GM06990 (cell line): ENCODE data around the gene SCG5.

Experiments
- DNase-seq: peaks from one replicate; pipeline ENCODE4 v3.0.0-alpha.2; 2011; ENCODE audit not compliant: insufficient read length; ENCODE audit errors: extremely low read depth
- H3K27me3 ChIP-seq: replicated peaks from 2 replicates; pipeline ENCODE4 v1.6.0; 2011; ENCODE audit warnings: low read length; ENCODE audit not compliant: control insufficient read depth, insufficient read depth
- H3K36me3 ChIP-seq: 2 replicates; pipeline ENCODE4 v1.5.1; 2011; ENCODE audit warnings: low read length; ENCODE audit not compliant: control insufficient read depth, insufficient read depth
- H3K4me3 ChIP-seq: replicated peaks from 2 replicates; pipeline ENCODE4 v1.5.1; 2011; ENCODE audit warnings: low read depth, mild to moderate bottlenecking, control low read depth, low read length
- CTCF ChIP-seq: IDR thresholded peaks from 2 replicates; pipeline ENCODE4 v1.5.1; 2011; ENCODE audit warnings: low read length, control low read depth, mild to moderate bottlenecking, inconsistent platforms; ENCODE audit not compliant: insufficient read depth, poor library complexity, severe bottlenecking

SCG5 gene

DNA sequence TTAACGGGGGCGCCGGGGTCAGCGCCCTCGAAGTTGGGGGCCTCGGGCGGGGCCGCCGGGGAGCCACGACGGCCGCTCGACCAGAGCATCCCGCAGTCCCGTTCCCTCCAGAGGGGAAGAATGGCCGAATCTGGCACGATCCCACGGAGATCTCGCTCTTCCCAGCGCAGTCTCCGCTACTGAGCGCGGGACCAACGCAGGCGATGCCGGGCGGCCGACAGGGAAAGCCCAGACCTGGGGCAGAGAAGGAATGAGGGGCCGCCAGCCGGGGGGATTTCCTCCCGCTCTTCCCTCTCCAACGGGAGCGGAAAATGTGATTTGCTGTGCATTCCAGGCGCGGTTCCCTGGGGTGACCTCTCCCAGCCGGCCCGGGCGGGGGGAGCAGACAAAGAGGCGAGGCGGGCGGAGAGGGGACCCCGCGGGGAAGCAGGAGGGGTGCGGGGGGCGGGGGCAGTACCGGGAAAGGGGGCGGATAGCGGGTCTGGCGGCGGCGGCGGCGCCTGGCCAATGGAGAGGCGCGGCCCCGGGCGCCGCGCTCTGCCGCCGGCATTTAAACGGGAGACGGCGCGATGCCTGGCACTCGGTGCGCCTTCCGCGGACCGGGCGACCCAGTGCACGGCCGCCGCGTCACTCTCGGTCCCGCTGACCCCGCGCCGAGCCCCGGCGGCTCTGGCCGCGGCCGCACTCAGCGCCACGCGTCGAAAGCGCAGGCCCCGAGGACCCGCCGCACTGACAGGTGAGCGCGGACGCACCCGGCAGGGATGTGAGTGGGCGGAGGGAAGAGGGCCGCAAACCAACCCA is 76.1 kb downstream of the SCG5 start, which contains the start of gene GREM1:
GREM1 (plus strand) TSS at position 579 of the 801 bp plus-strand sequence. CDS start 12,687 bp downstream, outside the sequence.
- DNase-seq: no peak
- no peaks in the 10 kb centered on the region; the same call in 1 of the 2 replicates for H3K27me3 ChIP-seq
- no peaks in the 10 kb centered on the region for H3K36me3 ChIP-seq
- H3K4me3 ChIP-seq: no peak within 1 kb of the TSS
- no peak for TF ChIP-seq CTCF

DNA sequence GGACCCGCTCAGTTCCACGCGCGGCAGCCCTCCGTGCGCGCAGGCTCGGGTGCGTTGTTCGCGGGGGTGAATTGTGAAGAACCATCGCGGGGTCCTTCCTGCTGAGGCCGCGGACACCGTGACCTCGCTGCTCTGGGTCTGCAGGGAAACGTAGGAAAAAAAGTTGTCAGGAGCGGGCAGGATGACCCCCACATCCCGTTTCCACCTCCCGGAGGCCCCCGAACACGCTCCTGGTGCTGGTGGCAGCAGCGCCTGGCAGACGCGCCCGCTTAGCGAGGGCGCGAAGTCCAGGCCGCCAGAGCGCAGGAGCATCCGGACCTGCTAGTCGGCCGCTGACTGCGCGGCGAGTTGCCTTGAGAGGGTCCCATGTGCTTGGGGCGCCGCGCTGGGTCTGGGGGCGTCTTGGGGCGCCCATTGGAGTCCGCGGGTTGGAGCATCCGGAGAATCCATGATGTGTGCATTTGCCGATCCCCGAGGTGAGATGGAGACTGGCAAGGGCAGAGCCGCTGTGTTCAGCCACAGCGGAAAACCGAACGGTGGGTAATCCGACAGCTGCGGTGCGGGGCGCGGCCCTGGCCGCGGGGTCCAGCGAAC is 76.8 kb downstream of the SCG5 start:
- DNase-seq: peak; percentile 19

DNA sequence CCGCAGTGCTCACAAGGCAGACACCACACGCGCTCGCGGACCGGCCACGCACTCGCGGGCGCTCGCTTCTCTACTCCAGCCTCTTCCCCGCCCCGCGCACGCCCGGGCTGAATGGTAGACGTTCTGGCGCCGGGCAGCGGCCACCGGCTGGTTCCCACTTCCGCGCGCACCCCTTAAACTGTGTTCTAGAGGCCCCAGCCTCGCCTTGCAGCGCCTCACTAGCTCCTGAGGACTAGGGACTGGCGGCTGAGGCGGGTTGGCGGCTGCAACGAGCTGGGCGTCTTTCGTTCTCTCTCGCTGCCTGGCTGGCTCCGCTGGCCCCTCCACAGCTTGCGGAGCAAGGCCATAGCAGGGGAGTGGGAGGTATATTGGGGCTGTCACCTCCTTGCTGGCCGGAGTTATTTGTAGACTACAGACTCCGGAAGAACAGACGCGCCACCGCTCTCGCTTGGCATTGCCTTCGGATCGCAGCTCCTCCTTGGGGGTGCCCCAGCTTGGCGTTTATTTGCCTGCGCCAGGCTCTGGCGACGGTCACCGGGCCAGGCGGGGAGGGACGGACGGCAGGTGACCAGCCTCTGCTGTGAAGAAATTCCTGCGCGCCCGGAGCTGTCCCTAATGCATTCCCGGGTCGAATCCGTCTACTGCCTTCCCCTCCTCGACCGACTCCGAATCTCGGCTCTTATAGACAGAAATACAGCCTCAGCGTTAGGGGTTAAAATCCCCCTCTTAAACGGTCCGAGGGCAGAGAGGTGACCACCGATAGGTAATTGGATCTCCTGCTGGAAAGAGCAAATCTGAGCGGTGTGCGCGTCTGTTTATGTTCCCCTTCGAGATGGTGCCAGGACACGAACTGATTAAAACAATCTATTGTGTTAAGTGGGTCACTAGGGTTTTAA is 77.6 kb downstream of the SCG5 start:
- H3K27me3 ChIP-seq: no peaks in the 10 kb centered on the region; the same call in 1 of the 2 replicates
- TF ChIP-seq CTCF: no peak
- no peaks in the 10 kb centered on the region for H3K36me3 ChIP-seq
- no peak for DNase-seq
- no peak overlapping the region for H3K4me3 ChIP-seq

More for the DNA sequence above, 76.8 kb downstream of the SCG5 start:
- H3K36me3 ChIP-seq: no peaks in the 10 kb centered on the region
- no peaks in the 10 kb centered on the region; the same call in 1 of the 2 replicates for H3K27me3 ChIP-seq
- TF ChIP-seq CTCF: no peak
- H3K4me3 ChIP-seq: no peak overlapping the region

DNA sequence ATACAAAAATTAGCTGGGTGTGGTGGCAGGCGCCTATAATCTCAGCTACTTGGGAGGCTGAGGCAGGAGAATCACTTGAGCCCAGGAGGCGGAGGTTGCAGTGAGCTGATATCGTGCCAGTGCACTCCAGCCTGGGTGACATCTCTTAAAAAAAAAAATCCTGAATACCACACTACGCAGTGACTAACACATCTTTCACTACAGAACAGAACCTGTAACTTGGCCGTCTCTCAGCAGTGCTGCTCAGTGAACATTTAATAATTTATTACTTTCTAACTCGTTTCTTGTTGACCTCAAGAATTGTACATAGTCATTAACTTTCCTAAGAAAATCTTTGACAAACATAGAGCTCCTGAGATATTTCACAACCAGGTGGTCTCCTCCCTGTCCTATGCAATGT is 80.1 kb downstream of the SCG5 start:
- TF ChIP-seq CTCF: no peak

DNA sequence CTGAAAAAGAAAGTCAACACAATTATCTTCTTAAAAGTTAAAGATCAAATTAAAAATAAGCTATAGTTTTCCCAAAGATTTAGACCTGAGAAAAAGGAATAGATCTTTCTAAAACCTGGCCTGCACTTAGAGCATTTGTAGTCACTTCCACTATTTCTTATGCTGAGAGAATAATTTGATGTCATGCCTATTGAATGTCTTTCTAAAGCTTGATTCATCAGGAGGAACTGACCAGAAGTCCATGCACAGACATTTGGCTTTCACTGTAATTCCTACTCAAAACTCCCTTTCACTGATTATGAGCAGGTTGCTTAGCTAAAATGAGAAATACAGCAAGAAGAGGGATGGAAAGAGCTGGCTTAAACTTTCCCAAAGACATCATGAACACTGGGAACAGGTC is 80.6 kb downstream of the SCG5 start:
- Histone ChIP-seq H3K27me3 (no peaks in the 10 kb centered on the region; the same call in 1 of the 2 replicates), H3K36me3 (no peaks in the 10 kb centered on the region), H3K4me3 (no peak overlapping the region)
- no peak for DNase-seq
- no peak for TF ChIP-seq CTCF

More for the DNA sequence above, 80.1 kb downstream of the SCG5 start:
- H3K36me3 ChIP-seq: no peaks in the 10 kb centered on the region
- DNase-seq: no peak
- H3K27me3 ChIP-seq: no peaks in the 10 kb centered on the region; the same call in 1 of the 2 replicates
- no peak overlapping the region for H3K4me3 ChIP-seq
